B cell (primary cell): ENCODE measurements around the gene OTOP3. TPM values are rescaled to one million over a fixed set of nuclear protein-coding genes. Genes with fewer than 3 reads are reported as not detected.
A peak's percentile ranks its signal among the peaks of the same experiment; 100 is the strongest.

Experiments used
- ATAC-seq: fragments of 200-7000 bp; cut with Tn5 transposase; one replicate; pipeline ENCODE4 v1.10.0; 2021; ENCODE audit warnings: low read depth, mild to moderate bottlenecking, moderate number of reproducible peaks, moderate library complexity
- CTCF ChIA-PET: fragments of 350-600 bp; sonication (Branson Sonifier 250); formaldehyde crosslinking; loops from one replicate; lab custom pipeline; 2021; ENCODE audit warnings: antibody characterized with exemption, inconsistent platforms; lab: Charles Lee
- POLR2A ChIA-PET: fragments of 350-600 bp; sonication (Branson Sonifier 250); formaldehyde crosslinking; loops from one replicate; lab custom pipeline; 2021; ENCODE audit warnings: antibody characterized with exemption; lab: Charles Lee
- DNase-seq: peaks from one replicate; pipeline ENCODE4 v3.0.0; 2013
- H2AFZ ChIP-seq: 2 replicates; pipeline ENCODE4 v1.6.1; 2012; ENCODE audit warnings: mild to moderate bottlenecking, low read depth, low read length; ENCODE audit not compliant: insufficient read depth, poor library complexity, severe bottlenecking
- H3K27ac ChIP-seq, 2 donors: 1 replicate in 1 of 2; 2 replicates in 1 of 2; pipeline ENCODE4 v1.5.1; 2012 to 2013; ENCODE audit warnings: low read length in 2 of 2, mild to moderate bottlenecking in 2 of 2, moderate library complexity in 1 of 2
- H3K27me3 ChIP-seq, 4 experiments: fragments of 200-600 bp in 1 of 4; sonication (generic) in 1 of 4; replicated peaks in 1 of 4; 1 replicate in 2 of 4; 2 replicates in 2 of 4; pipeline versions ENCODE4 v1.6.1 to v1.7.0; 2013 to 2016; ENCODE audit warnings: low read length in 3 of 4, mild to moderate bottlenecking in 2 of 4, mixed read lengths in 1 of 4, moderate library complexity in 1 of 4; ENCODE audit not compliant: insufficient read depth in 4 of 4, control insufficient read depth in 3 of 4; ENCODE audit errors: control extremely low read depth in 1 of 4
- H3K36me3 ChIP-seq, 2 experiments: replicated peaks in 1 of 2; 1 replicate in 1 of 2; 2 replicates in 1 of 2; pipeline versions ENCODE4 v1.6.1 to v1.7.1; 2013; ENCODE audit warnings: low read length in 1 of 2; ENCODE audit not compliant: insufficient read depth in 2 of 2, control insufficient read depth in 1 of 2; ENCODE audit errors: control extremely low read depth in 1 of 2, extremely low read depth in 1 of 2
- H3K4me1 ChIP-seq, 2 donors: fragments of 200-600 bp in 1 of 2; sonication (generic) in 1 of 2; 1 replicate in 1 of 2; 2 replicates in 1 of 2; pipeline versions ENCODE4 v1.5.1 to v1.6.1; 2013 to 2017; ENCODE audit warnings: low read length in 2 of 2; ENCODE audit not compliant: control insufficient read depth in 2 of 2, insufficient read depth in 2 of 2
- H3K4me2 ChIP-seq: replicated peaks from 2 replicates; pipeline ENCODE3; 2012; ENCODE audit warnings: mild to moderate bottlenecking, low read depth, low read length; ENCODE audit not compliant: poor library complexity, severe bottlenecking
- H3K4me3 ChIP-seq, 5 experiments: fragments of 200-600 bp in 1 of 5; sonication (generic) in 1 of 5; 1 replicate in 3 of 5; 2 replicates in 2 of 5; pipeline versions ENCODE4 v1.5.1 to v1.7.0; 2011 to 2016; ENCODE audit warnings: low read length in 4 of 5, mild to moderate bottlenecking in 4 of 5, low read depth in 2 of 5, control low read depth in 1 of 5, moderate library complexity in 1 of 5; ENCODE audit not compliant: insufficient read depth in 1 of 5; ENCODE audit errors: control extremely low read depth in 1 of 5, extremely low read depth in 1 of 5
- H3K79me2 ChIP-seq: fragments of 200-600 bp; sonication (generic); one replicate; pipeline ENCODE4 v1.6.0; 2016; ENCODE audit warnings: low read length; ENCODE audit not compliant: control insufficient read depth, insufficient read depth
- H3K9ac ChIP-seq: fragments of 200-600 bp; sonication (generic); 2 replicates; pipeline ENCODE4 v1.6.1; 2017; ENCODE audit warnings: mild to moderate bottlenecking, low read length, moderate library complexity
- H3K9me3 ChIP-seq, 3 donors: one replicate each; pipeline versions ENCODE4 v1.6.1 to v1.7.1; 2013; ENCODE audit warnings: low read length in 2 of 3; ENCODE audit not compliant: control insufficient read depth in 2 of 3, insufficient read depth in 1 of 3; ENCODE audit errors: control extremely low read depth in 1 of 3
- H4K20me1 ChIP-seq: 2 replicates; pipeline ENCODE4 v1.6.0; 2012; ENCODE audit warnings: mild to moderate bottlenecking, low read length; ENCODE audit not compliant: insufficient read depth, control insufficient read depth, poor library complexity, severe bottlenecking
- H3K27ac Mint-ChIP-seq: one replicate; pipeline ENCODE4 v1.8.0; 2021; ENCODE audit warnings: mixed read lengths
- H3K27me3 Mint-ChIP-seq: one replicate; pipeline ENCODE4 v1.8.0; 2021; ENCODE audit warnings: mixed read lengths
- H3K4me1 Mint-ChIP-seq: one replicate; pipeline ENCODE4 v1.8.0; 2021; ENCODE audit warnings: mixed read lengths
- H3K4me3 Mint-ChIP-seq: one replicate; pipeline ENCODE4 v1.8.0; 2021; ENCODE audit warnings: mixed read lengths
- H3K9me3 Mint-ChIP-seq: one replicate; pipeline ENCODE4 v1.8.0; 2022; ENCODE audit warnings: mixed read lengths; ENCODE audit not compliant: insufficient read depth
- EZH2 ChIP-seq: IDR thresholded peaks from 2 replicates; pipeline ENCODE4 v1.6.1; 2012; ENCODE audit warnings: borderline replicate concordance, low read depth, mild to moderate bottlenecking, moderate library complexity, low read length; ENCODE audit not compliant: insufficient read depth, poor library complexity, severe bottlenecking
- WGBS: methylation state at CpG from one replicate; pipeline ENCODE4 v1.1.5; 2013; ENCODE audit warnings: missing lambda C conversion rate; ENCODE audit not compliant: insufficient coverage; 5-methylcytosine and 5-hydroxymethylcytosine counted together
- intact Hi-C: fragments of 100-400 bp; cut with micrococcal nuclease; formaldehyde crosslinking; loops from one replicate; pipeline ENCODE4 v1.10.0; 2022
- polyA plus RNA-seq: library from polyadenylated mRNA; depleted of rRNA; stranded (reverse); fragments of >200 nt; gene quantifications from 2 replicates; pipeline ENCODE4 v1.2.3, GENCODE V29; 2012
- total RNA-seq, 2 donors: library from RNA; stranded (reverse); fragments of 120-200 nt in 1 of 2; gene quantifications; 1 replicate in 1 of 2; 2 replicates in 1 of 2; pipeline versions ENCODE4 v1.2.3 to v1.2.4, GENCODE V29; 2013 to 2022
- TF ChIP-seq, protein P1 (sequence below): fragments of 200-600 bp; IDR thresholded peaks from one replicate; pipeline ENCODE4 v1.8.0; 2022; ENCODE audit warnings: antibody characterized with exemption, mild to moderate bottlenecking

OTOP3 gene
- total and polyA plus RNA-seq, 2 donors (not counting 1 experiment from before 2014, with no cell fraction given) = not detected

DNA sequence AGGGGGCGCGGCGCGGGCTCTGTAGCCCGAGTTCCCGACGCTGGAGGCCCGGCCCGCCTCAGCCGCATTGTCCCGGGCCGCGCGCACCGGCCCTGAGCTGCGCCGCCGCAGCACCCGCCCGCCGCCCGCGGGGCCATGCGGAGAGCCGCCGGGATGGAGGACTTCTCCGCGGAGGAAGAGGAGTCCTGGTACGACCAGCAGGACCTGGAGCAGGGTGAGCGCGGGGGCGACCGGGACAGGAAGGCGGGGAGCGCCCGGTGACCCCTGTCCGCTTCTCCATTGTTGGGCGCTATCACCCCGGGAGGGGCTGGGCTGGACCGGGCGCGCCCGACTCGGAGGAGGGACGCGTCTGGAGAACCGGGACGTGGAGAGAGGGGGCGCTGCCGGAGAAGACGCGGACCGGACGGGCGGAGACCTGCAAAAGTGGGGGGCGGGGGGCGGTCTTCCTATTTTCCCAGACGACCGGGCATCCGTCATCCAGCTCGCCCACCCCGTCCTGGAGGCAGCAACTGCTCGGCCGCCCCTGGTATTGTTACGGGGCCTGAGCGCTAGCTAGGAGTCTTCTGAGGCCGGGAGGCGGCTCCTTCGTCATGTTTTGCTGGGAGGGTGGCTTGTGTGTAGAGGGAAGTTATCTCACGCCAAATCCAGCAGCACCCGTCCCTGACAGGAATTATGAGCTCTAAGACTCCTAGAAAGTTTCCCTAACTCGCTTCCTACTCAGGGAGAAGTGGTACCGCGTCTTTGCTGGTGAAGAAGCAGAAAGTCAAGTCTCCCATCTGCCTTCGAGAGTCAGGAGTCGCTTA is 52.4 kb downstream of the OTOP3 start:
- peaks cover 0 to 8% (median 0%) of the 10 kb centered on the region in 3 donors for H3K9me3 ChIP-seq
- H3K27ac ChIP-seq = no peak overlapping the region
- TF ChIP-seq, protein P1, sequence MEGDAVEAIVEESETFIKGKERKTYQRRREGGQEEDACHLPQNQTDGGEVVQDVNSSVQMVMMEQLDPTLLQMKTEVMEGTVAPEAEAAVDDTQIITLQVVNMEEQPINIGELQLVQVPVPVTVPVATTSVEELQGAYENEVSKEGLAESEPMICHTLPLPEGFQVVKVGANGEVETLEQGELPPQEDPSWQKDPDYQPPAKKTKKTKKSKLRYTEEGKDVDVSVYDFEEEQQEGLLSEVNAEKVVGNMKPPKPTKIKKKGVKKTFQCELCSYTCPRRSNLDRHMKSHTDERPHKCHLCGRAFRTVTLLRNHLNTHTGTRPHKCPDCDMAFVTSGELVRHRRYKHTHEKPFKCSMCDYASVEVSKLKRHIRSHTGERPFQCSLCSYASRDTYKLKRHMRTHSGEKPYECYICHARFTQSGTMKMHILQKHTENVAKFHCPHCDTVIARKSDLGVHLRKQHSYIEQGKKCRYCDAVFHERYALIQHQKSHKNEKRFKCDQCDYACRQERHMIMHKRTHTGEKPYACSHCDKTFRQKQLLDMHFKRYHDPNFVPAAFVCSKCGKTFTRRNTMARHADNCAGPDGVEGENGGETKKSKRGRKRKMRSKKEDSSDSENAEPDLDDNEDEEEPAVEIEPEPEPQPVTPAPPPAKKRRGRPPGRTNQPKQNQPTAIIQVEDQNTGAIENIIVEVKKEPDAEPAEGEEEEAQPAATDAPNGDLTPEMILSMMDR = no peak
- peak overlapping the region; percentile 74 for H2AFZ ChIP-seq
- Mint-ChIP-seq H3K4me3 (peak overlapping the region; percentile 79), H3K27ac (no peak overlapping the region), H3K4me1 (peaks cover 12% of the 10 kb centered on the region), H3K9me3 (no peaks in the 10 kb centered on the region), H3K27me3 (peaks cover 17% of the 10 kb centered on the region)
- no peaks in the 10 kb centered on the region for H3K36me3 ChIP-seq
- H3K27me3 ChIP-seq = peaks cover 0 to 41% (median 15%) of the 10 kb centered on the region in 4 experiments
- DNase-seq (peak; percentile 46), ATAC-seq (peak; percentile 31)
- peak overlapping the region; percentile 65 for H3K9ac ChIP-seq
- CTCF ChIA-PET = interaction anchor here (0.8 to 3.1 kb wide), 6 partner anchors 24 to 85 kb away, joined by 3 to 13 read pairs (median 8); partner anchors contain the start of gene MRPL58
- no peaks in the 10 kb centered on the region for H3K79me2 ChIP-seq
- H4K20me1 ChIP-seq = no peaks in the 10 kb centered on the region
- under 1% methylated on average over 64 of the region's 76 CpGs for WGBS
- peak overlapping the region; percentile 100 for H3K4me2 ChIP-seq
- peak overlapping the region in 4 of 5 experiments; percentile 40 to 67 (median 53) for H3K4me3 ChIP-seq
- POLR2A ChIA-PET = interaction anchor here (0.5 to 0.8 kb wide), 3 partner anchors 15 to 388 kb away, joined by 4 to 7 read pairs (median 6); partner anchors contain the start of gene HID1
- intact Hi-C loops = loop anchor here (1.0 to 2.0 kb wide), 5 partner anchors 16 to 59 kb away; partner anchors contain the start of genes ATP5PD, HID1, KCTD2 and MRPL58
- peaks cover 16% of the 10 kb centered on the region in 2 donors for H3K4me1 ChIP-seq

DNA sequence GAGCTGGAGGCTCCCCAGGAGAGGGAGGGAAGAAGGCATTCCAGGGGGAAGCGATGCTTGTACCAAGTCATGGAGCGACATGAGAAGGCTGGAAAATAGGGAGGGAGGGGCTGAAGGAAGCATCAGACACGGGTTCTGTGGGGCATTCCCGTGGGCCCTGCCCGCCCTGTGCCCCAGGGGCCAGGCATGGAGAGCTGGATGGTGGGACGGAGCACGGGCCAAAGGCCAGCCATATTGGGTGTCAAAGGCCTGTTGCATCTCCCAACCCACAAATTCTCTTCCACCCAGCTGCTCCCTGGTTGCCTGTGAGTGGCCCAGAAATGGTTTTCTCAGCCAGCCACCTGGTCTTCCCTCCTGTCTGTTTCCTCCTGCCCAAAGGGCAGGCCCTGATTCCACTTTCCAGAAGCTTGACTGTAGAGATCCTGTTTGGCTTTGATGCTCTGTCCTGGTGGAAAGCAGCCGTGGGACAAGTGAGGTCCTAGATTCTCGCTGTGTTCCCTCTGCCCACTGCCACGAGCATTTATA is 54.9 kb downstream of the OTOP3 start:
- Mint-ChIP-seq H3K4me3 (no peak overlapping the region), H3K9me3 (no peaks in the 10 kb centered on the region), H3K27ac (no peak overlapping the region), H3K27me3 (peaks cover 14% of the 10 kb centered on the region), H3K4me1 (peaks cover 12% of the 10 kb centered on the region)
- Histone ChIP-seq H3K4me3 (no peak overlapping the region), H3K9ac (no peak overlapping the region), H3K9me3 (peaks cover 0 to 8% (median 0%) of the 10 kb centered on the region in 3 donors), H3K4me2 (no peak overlapping the region), H4K20me1 (no peaks in the 10 kb centered on the region), H3K27me3 (peaks cover 0 to 35% (median 15%) of the 10 kb centered on the region in 4 experiments), H2AFZ (no peak overlapping the region), H3K27ac (no peak overlapping the region), H3K36me3 (no peaks in the 10 kb centered on the region), H3K79me2 (no peaks in the 10 kb centered on the region), H3K4me1 (peaks cover 16% of the 10 kb centered on the region in 2 donors)
- TF ChIP-seq, protein P1 = no peak
- TF ChIP-seq EZH2 = no peak
- ATAC-seq (no peak), DNase-seq (no peak)
- CTCF ChIA-PET = interaction anchor here (2.6 kb wide), 1 partner anchor 29 kb away, joined by 9 read pairs; no protein-coding TSS in a partner anchor
- intact Hi-C loops = no loop called here
- WGBS = 91% methylated on average over 10 of the region's 10 CpGs
- POLR2A ChIA-PET = no interaction called here
